Measurements from ENCODE around the gene CIITA. TPM values are rescaled to one million over a fixed set of nuclear protein-coding genes. Genes with fewer than 3 reads are reported as not detected.
A peak's percentile ranks its signal among the peaks of the same experiment; 100 is the strongest.

The CIITA gene
- total RNA-seq, 1 donor from 2014 or later: 9.4 TPM

- no peaks in the 10 kb centered on the region for H3K9me3 ChIP-seq (replicated peaks)
- TF ChIP-seq, protein P1, sequence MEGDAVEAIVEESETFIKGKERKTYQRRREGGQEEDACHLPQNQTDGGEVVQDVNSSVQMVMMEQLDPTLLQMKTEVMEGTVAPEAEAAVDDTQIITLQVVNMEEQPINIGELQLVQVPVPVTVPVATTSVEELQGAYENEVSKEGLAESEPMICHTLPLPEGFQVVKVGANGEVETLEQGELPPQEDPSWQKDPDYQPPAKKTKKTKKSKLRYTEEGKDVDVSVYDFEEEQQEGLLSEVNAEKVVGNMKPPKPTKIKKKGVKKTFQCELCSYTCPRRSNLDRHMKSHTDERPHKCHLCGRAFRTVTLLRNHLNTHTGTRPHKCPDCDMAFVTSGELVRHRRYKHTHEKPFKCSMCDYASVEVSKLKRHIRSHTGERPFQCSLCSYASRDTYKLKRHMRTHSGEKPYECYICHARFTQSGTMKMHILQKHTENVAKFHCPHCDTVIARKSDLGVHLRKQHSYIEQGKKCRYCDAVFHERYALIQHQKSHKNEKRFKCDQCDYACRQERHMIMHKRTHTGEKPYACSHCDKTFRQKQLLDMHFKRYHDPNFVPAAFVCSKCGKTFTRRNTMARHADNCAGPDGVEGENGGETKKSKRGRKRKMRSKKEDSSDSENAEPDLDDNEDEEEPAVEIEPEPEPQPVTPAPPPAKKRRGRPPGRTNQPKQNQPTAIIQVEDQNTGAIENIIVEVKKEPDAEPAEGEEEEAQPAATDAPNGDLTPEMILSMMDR (IDR thresholded peaks at IDR 0.05; ENCODE audit: borderline replicate concordance): no peak
- peaks cover 44% of the 10 kb centered on the region for H3K4me1 ChIP-seq
- peak; percentile 48 for DNase-seq
- no peak overlapping the region for H3K4me3 ChIP-seq
- H3K36me3 ChIP-seq: no peaks in the 10 kb centered on the region
- intact Hi-C loops (cut with micrococcal nuclease): no loop called here
- H3K27ac ChIP-seq (replicated peaks): peak overlapping the region; percentile 39
- no peaks in the 10 kb centered on the region for H3K27me3 ChIP-seq (ENCODE audit: low read depth)
These were observed 10.7 kb upstream of the CIITA start for GRCh38 chr16:10865991-10866966.

DNA sequence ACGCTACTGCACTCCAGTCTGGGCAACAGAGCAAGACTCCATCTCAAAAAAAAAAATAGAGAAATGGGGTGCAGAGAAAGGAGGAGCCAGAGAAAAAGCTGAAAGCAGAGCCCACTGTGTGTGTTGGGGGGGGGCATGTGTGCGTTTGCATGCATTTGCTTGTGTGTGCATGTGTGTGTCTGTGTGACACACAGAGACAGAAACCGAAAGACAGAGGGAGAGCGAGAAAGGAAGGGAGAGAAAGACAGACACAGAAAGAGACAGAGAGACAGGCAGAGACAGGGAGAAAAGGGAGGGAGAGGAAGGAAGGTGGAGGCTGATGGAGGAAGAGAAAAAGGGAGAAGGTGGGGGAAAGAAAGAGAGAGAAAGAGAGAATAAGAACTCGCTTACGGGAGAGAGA is 9.8 kb upstream of the CIITA start:
- H3K27ac ChIP-seq (replicated peaks): peak overlapping the region; percentile 81

GRCh38 chr16:10868104-10868595 is 8.9 kb upstream of the CIITA start:
- peaks cover 56% of the 10 kb centered on the region for H3K4me1 ChIP-seq

More for the DNA sequence above, 9.8 kb upstream of the CIITA start:
- TF ChIP-seq, protein P1 (IDR thresholded peaks at IDR 0.05; ENCODE audit: borderline replicate concordance): no peak
- no peak for DNase-seq
- Histone ChIP-seq H3K4me3 (no peak overlapping the region), H3K27me3 (ENCODE audit: low read depth) (no peaks in the 10 kb centered on the region), H3K9me3 (replicated peaks) (no peaks in the 10 kb centered on the region), H3K36me3 (no peaks in the 10 kb centered on the region), H3K4me1 (peaks cover 53% of the 10 kb centered on the region)
- intact Hi-C loops (cut with micrococcal nuclease): no loop called here

DNA sequence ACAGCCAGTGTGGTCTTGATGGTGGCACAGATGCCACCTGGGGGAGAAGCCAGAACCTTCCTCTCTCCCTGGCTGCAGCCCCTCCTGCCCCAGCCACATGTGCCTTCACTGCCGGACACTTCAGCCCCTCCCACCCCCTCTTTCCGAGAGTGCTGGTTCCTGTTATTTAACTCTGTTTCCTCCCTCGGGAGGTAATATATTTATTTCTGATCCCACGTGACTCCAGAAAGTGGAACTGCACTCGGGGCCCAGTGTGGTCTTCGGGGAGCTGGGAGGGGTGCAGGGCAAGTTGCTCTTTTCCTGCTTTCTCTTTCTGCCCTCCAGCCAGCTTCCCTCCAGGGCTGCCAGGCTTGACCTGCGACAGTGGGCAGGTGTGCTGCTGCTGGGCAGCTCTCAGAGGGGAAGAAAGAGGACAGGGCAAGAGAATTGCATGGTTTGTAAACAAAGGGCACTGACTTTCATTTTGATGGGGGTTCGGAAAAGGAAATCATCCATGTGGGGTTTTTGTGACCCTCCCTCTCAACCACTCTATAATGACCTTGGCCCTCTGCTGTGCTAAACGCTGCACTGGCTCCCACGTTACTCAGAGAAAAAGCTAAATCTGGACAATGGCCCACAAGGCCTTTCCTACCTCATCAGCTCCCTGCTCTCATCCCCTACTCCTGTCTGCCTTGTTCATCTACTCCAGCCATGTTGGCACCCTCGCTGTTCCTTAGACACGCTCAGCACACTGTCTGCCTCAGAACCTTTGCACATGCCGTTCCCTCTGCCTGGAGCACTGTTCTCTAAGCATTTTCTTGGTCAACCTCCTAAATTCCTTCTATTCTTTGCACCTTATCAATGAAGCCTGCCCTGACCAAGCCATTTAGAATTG is 8.2 kb upstream of the CIITA start:
- intact Hi-C loops (cut with micrococcal nuclease): no loop called here
- Histone ChIP-seq H3K27me3 (ENCODE audit: low read depth) (no peaks in the 10 kb centered on the region), H3K36me3 (no peaks in the 10 kb centered on the region), H3K9me3 (replicated peaks) (no peaks in the 10 kb centered on the region), H3K27ac (replicated peaks) (peak overlapping the region; percentile 81), H3K4me1 (peaks cover 56% of the 10 kb centered on the region), H3K4me3 (peak overlapping the region; percentile 41)
- TF ChIP-seq, protein P1 (IDR thresholded peaks at IDR 0.05; ENCODE audit: borderline replicate concordance): no peak
- peak; percentile 52 for DNase-seq

More at GRCh38 chr16:10868104-10868595, 8.9 kb upstream of the CIITA start:
- Histone ChIP-seq H3K36me3 (no peaks in the 10 kb centered on the region), H3K4me3 (peak overlapping the region; percentile 41), H3K27me3 (ENCODE audit: low read depth) (no peaks in the 10 kb centered on the region), H3K27ac (replicated peaks) (peak overlapping the region; percentile 81), H3K9me3 (replicated peaks) (no peaks in the 10 kb centered on the region)
- TF ChIP-seq, protein P1 (IDR thresholded peaks at IDR 0.05; ENCODE audit: borderline replicate concordance): no peak
- intact Hi-C loops (cut with micrococcal nuclease): no loop called here
- no peak for DNase-seq

- DNase-seq: no peak
- peaks cover 9% of the 10 kb centered on the region for H3K27me3 ChIP-seq (ENCODE audit: low read depth)
- TF ChIP-seq, protein P1 (IDR thresholded peaks at IDR 0.05; ENCODE audit: borderline replicate concordance): no peak
- intact Hi-C loops (cut with micrococcal nuclease): no loop called here
- no peak overlapping the region for H3K4me3 ChIP-seq
- H3K36me3 ChIP-seq: no peaks in the 10 kb centered on the region
- H3K27ac ChIP-seq (replicated peaks): peak overlapping the region; percentile 81
- H3K4me1 ChIP-seq: peaks cover 56% of the 10 kb centered on the region
- no peaks in the 10 kb centered on the region for H3K9me3 ChIP-seq (replicated peaks)
These were observed 6.7 kb upstream of the CIITA start for GRCh38 chr16:10870137-10870776.
